Memory B cell (primary cell): Measurements from ENCODE around the gene CEP104.
A peak's percentile ranks its signal among the peaks of the same experiment; 100 is the strongest.

ENCODE experiments used
- ATAC-seq: fragments of 150-1000 bp; cut with Tn5 transposase; 2 replicates; pipeline ENCODE4 v1.10.0; 2021; ENCODE audit warnings: low read depth, mild to moderate bottlenecking, moderate library complexity
- DNase-seq, 2 donors: peaks; one replicate each; pipeline ENCODE4 v3.0.0; 2022; ENCODE audit warnings: low spot score in 2 of 2
- H3K27ac Mint-ChIP-seq: one replicate; pipeline ENCODE4 v1.8.0; 2022; ENCODE audit warnings: mild to moderate bottlenecking, moderate library complexity, mixed read lengths
- H3K27me3 Mint-ChIP-seq: one replicate; pipeline ENCODE4 v1.8.0; 2022; ENCODE audit warnings: mixed read lengths
- H3K36me3 Mint-ChIP-seq: one replicate; pipeline ENCODE4 v1.8.0; 2022; ENCODE audit warnings: mild to moderate bottlenecking, mixed read lengths
- H3K4me1 Mint-ChIP-seq: one replicate; pipeline ENCODE4 v1.8.0; 2022; ENCODE audit warnings: mixed read lengths
- H3K4me3 Mint-ChIP-seq: one replicate; pipeline ENCODE4 v1.8.0; 2022; ENCODE audit warnings: mild to moderate bottlenecking, moderate library complexity, mixed read lengths
- H3K9me3 Mint-ChIP-seq: one replicate; pipeline ENCODE4 v1.8.0; 2022; ENCODE audit warnings: mixed read lengths

The CEP104 gene

GRCh38 chr1:3899754-3900149 is 42.7 kb upstream of the CEP104 start:
- Mint-ChIP-seq H3K4me3 (peak overlapping the region; percentile 96), H3K9me3 (peaks cover 3% of the 10 kb centered on the region), H3K36me3 (peaks cover 17% of the 10 kb centered on the region), H3K27ac (peak overlapping the region; percentile 88), H3K4me1 (peaks cover 12% of the 10 kb centered on the region), H3K27me3 (no peaks in the 10 kb centered on the region)
- DNase-seq (no peak), ATAC-seq (no peak)

DNA sequence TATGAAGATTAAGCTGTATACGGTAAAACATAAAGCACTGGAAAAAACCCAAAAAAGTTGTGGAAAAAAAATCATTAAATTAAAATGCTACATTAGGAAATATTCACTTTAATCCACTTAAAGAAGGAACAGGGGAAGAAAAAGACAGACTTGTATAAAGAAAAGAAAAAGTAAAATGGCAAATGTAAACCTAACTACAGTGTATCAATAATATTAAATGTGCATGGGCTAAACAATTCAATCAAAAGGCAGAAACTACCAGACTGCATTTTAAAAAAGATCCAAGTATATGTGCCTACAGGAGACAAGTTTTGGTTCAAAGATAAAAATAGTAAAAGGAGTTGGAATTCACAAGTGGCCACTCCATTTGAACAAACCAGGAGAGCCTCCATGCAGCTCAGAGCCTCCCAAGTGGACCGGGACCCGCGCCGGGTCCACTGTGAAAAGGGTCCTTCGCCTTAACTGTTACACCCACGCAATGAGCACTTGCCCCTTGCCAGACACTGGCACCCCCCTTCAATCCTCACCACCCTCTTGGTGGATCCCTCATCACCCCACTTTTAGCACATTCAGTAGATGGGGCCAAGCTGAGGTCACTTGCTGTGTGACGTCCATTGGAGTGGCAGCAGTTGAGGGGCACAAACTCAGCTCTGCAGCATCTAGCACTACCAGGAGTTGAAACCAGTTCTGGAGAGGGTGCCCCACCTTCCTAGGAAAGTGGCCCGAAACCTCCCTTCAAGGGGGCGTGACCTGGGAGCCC is 42.2 kb upstream of the CEP104 start:
- H3K36me3 Mint-ChIP-seq: peaks cover 17% of the 10 kb centered on the region
- H3K27me3 Mint-ChIP-seq: no peaks in the 10 kb centered on the region
- peak overlapping the region; percentile 96 for H3K4me3 Mint-ChIP-seq
- peaks cover 3% of the 10 kb centered on the region for H3K9me3 Mint-ChIP-seq
- no peak for ATAC-seq
- no peak for DNase-seq
- peaks cover 12% of the 10 kb centered on the region for H3K4me1 Mint-ChIP-seq
- no peak overlapping the region for H3K27ac Mint-ChIP-seq

DNA sequence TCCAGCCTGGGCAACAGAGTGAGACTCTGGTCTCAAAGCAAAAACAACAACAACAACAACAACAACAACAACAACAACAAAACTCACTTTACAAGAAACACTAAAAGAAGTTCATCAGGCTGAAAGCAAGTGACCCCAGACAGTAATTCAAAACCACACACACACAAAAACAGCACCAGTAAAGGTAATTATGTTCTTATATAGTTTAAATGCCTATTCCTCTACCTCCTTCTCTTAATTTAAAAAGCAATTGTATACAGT is 41.4 kb upstream of the CEP104 start:
- H3K4me1 Mint-ChIP-seq: peaks cover 14% of the 10 kb centered on the region
- no peak overlapping the region for H3K4me3 Mint-ChIP-seq
- H3K9me3 Mint-ChIP-seq: peaks cover 3% of the 10 kb centered on the region
- DNase-seq (no peak), ATAC-seq (no peak)
- peaks cover 19% of the 10 kb centered on the region for H3K36me3 Mint-ChIP-seq
- H3K27me3 Mint-ChIP-seq: no peaks in the 10 kb centered on the region
- no peak overlapping the region for H3K27ac Mint-ChIP-seq

DNA sequence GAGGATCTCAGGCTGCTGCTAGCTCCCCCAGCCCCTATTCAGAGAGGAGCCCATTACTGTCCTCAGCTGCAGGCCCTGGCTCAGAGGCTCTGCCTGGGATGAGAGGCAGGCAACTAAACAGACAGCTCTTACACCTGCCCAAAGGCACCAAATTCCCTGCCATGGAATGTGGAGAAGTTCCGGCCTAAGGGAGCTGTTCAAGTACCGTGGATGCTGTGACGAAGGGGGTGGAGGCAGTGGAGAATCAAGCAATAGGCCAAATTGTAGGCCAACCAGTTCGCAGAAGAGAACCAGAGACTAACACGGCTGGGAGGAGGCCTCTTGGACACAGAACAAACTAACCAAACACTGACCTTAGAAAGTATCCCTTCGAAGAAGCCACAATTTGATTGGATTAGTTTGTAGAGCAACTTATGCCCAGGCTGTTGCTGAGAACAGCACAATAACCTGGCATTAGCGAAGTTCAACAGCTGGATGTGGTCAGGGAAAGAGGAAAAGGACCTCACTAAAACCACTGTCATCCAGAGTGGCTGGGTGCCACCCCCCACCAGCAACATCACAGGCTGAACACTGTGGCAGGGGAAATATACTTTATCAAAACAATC is 39.5 kb upstream of the CEP104 start:
- Mint-ChIP-seq H3K27ac (no peak overlapping the region), H3K4me1 (peaks cover 21% of the 10 kb centered on the region), H3K9me3 (peaks cover 3% of the 10 kb centered on the region), H3K4me3 (no peak overlapping the region), H3K36me3 (peaks cover 21% of the 10 kb centered on the region), H3K27me3 (no peaks in the 10 kb centered on the region)
- no peak for DNase-seq
- no peak for ATAC-seq

DNA sequence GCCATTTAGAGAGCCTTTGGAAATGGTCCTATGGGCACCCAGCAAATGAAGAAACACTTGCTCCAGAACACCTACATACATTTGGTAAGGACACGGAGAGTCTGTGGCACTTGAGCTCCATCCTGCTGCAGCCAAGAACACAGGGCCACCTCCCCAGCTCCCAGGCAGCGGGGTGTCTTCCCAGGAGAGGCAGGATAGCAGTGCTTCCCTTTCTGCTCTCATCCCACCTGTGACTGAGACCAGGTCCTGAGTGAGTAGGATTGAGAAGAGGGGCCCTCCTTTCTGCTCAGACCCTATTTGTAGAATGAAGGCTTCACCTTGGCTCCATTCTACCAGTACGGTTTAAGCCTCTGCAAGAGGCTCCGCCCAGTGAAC is 38.9 kb upstream of the CEP104 start:
- DNase-seq (no peak), ATAC-seq (no peak)
- Mint-ChIP-seq H3K4me3 (no peak overlapping the region), H3K36me3 (peaks cover 21% of the 10 kb centered on the region), H3K27ac (no peak overlapping the region), H3K27me3 (no peaks in the 10 kb centered on the region), H3K9me3 (peaks cover 3% of the 10 kb centered on the region), H3K4me1 (peaks cover 21% of the 10 kb centered on the region)

GRCh38 chr1:3895279-3895950 is 38.4 kb upstream of the CEP104 start:
- Mint-ChIP-seq H3K36me3 (peaks cover 21% of the 10 kb centered on the region), H3K27me3 (no peaks in the 10 kb centered on the region), H3K4me1 (peaks cover 21% of the 10 kb centered on the region), H3K9me3 (peaks cover 3% of the 10 kb centered on the region), H3K27ac (no peak overlapping the region), H3K4me3 (no peak overlapping the region)
- ATAC-seq: no peak
- no peak for DNase-seq

- peaks cover 24% of the 10 kb centered on the region for H3K36me3 Mint-ChIP-seq
- H3K27me3 Mint-ChIP-seq: no peaks in the 10 kb centered on the region
- H3K4me1 Mint-ChIP-seq: peaks cover 21% of the 10 kb centered on the region
- DNase-seq (no peak), ATAC-seq (no peak)
- H3K27ac Mint-ChIP-seq: no peak overlapping the region
- H3K4me3 Mint-ChIP-seq: no peak overlapping the region
- peaks cover 3% of the 10 kb centered on the region for H3K9me3 Mint-ChIP-seq
These were observed 37.7 kb upstream of the CEP104 start for GRCh38 chr1:3894626-3895278.

- no peaks in the 10 kb centered on the region for H3K27me3 Mint-ChIP-seq
- DNase-seq: no peak
- peaks cover 3% of the 10 kb centered on the region for H3K9me3 Mint-ChIP-seq
- peaks cover 17% of the 10 kb centered on the region for H3K4me1 Mint-ChIP-seq
- H3K36me3 Mint-ChIP-seq: peaks cover 29% of the 10 kb centered on the region
- peak; percentile 62 for ATAC-seq
- peak overlapping the region; percentile 63 for H3K27ac Mint-ChIP-seq
- no peak overlapping the region for H3K4me3 Mint-ChIP-seq
These were observed 36.2 kb upstream of the CEP104 start for GRCh38 chr1:3893190-3893589.

DNA sequence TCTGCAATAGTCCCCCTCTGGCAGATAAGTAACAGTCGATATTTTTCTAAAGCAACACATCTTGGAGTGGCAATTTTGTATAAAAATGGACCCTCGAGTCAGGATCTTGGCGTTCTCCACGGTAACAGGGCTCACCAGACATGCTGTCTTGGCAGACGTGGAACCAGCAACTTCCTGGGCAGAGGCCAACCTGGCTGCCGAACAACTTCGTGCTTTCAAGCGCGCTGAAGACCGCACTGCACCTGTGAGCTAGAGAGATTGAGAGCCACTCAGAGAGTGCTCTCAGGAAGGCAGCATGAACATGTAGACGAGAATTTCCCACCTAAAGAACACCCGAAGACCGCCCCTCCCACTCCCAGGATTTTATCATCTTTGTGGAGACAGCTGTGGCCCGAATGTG is 35.7 kb upstream of the CEP104 start:
- peak overlapping the region; percentile 63 for H3K27ac Mint-ChIP-seq
- H3K9me3 Mint-ChIP-seq: peaks cover 3% of the 10 kb centered on the region
- peaks cover 29% of the 10 kb centered on the region for H3K36me3 Mint-ChIP-seq
- no peaks in the 10 kb centered on the region for H3K27me3 Mint-ChIP-seq
- ATAC-seq (peak; percentile 29), DNase-seq (no peak)
- peaks cover 17% of the 10 kb centered on the region for H3K4me1 Mint-ChIP-seq
- H3K4me3 Mint-ChIP-seq: no peak overlapping the region

GRCh38 chr1:3891329-3891865 is 34.4 kb upstream of the CEP104 start:
- H3K4me3 Mint-ChIP-seq: no peak overlapping the region
- ATAC-seq: no peak
- no peaks in the 10 kb centered on the region for H3K27me3 Mint-ChIP-seq
- DNase-seq: no peak
- H3K4me1 Mint-ChIP-seq: peaks cover 13% of the 10 kb centered on the region
- no peaks in the 10 kb centered on the region for H3K9me3 Mint-ChIP-seq
- H3K27ac Mint-ChIP-seq: no peak overlapping the region
- H3K36me3 Mint-ChIP-seq: peaks cover 25% of the 10 kb centered on the region

DNA sequence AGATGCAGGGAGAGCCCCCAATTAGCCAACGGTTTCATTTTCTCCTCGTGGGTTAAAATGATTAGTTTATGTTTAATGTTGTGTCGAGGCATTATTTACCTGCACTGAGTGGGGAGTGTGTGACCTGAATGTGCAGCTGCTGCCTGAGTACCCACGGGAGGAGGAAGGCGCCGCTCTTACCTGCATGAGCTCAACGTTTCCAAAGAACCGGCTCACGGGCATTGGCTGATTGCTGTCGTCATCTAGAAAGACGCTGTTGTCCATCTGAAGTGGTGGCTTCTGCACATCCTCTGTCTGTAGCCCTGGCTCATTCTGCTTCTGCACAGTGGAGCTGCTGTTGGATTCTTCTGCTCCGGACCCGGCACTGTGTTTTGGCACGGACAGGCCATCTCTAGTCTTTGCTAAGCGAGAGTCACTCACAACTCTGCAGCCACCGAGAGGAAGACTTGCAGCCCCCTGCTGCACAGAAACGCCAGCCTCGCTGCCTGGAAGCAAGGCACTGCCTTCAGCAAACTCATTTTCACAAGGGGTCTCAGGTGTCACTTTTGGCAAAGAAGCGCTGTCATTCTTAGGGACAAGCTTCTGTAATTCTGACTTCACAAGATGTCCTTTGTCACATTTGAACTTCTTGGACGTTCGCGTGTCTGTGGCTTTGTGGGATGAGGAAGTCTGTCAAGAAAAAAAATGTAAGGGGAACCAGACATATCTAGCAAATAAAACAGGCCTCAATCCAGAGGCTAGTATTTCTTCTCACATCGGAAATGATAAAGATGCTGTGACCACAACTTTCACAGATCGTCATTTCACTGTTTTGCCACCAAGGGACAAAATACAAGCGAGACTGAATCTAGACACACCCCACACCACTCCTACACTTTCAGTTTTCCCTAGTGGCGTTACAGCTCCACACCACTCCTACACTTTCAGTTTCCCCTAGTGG is 33.6 kb upstream of the CEP104 start:
- Mint-ChIP-seq H3K9me3 (no peaks in the 10 kb centered on the region), H3K27me3 (no peaks in the 10 kb centered on the region), H3K27ac (no peak overlapping the region), H3K36me3 (peaks cover 22% of the 10 kb centered on the region), H3K4me3 (no peak overlapping the region), H3K4me1 (peaks cover 10% of the 10 kb centered on the region)
- ATAC-seq: no peak
- no peak for DNase-seq

- Mint-ChIP-seq H3K27ac (peak overlapping the region; percentile 31), H3K4me3 (no peak overlapping the region), H3K4me1 (peaks cover 10% of the 10 kb centered on the region), H3K9me3 (no peaks in the 10 kb centered on the region), H3K27me3 (no peaks in the 10 kb centered on the region), H3K36me3 (peaks cover 23% of the 10 kb centered on the region)
- DNase-seq: no peak
- no peak for ATAC-seq
These were observed 32.9 kb upstream of the CEP104 start for GRCh38 chr1:3889936-3890335.

GRCh38 chr1:3888301-3888700 is 31.3 kb upstream of the CEP104 start:
- Mint-ChIP-seq H3K9me3 (no peaks in the 10 kb centered on the region), H3K27ac (no peak overlapping the region), H3K36me3 (peaks cover 27% of the 10 kb centered on the region), H3K4me3 (no peak overlapping the region), H3K27me3 (no peaks in the 10 kb centered on the region), H3K4me1 (peaks cover 7% of the 10 kb centered on the region)
- DNase-seq: no peak
- no peak for ATAC-seq
